GM12878 (cell line): Measurements from ENCODE around the gene WDTC1. TPM values are rescaled to one million over a fixed set of nuclear protein-coding genes. Genes with fewer than 3 reads are reported as not detected.

Experiments used
- ATAC-seq: fragments of 200-7000 bp; cut with Tn5 transposase; 3 replicates; pipeline ENCODE4 v1.9.1; 2020; ENCODE audit warnings: mild to moderate bottlenecking, moderate library complexity
- BruUV-seq: library from RNA; stranded (reverse); fragments of 400-500 nt; replicated peaks from 2 replicates; lab custom pipeline; 2021; lab: Mats Ljungman, UMichigan
- CTCF ChIA-PET: fragments of 300-600 bp; sonication (Branson Sonifier 250); formaldehyde crosslinking; extraction: SDS; loops from one replicate; lab custom pipeline; 2021; ENCODE audit warnings: inconsistent platforms; lab: Yijun Ruan, JAX
- POLR2A ChIA-PET: fragments of 350-600 bp; formaldehyde crosslinking; extraction: SDS; loops from one replicate; lab custom pipeline; 2021; ENCODE audit warnings: inconsistent platforms; lab: Charles Lee
- RAD21 ChIA-PET: fragments of 300-600 bp; sonication (Branson Sonifier 250); formaldehyde crosslinking; loops from one replicate; lab custom pipeline; 2023; ENCODE audit warnings: antibody characterized with exemption; ENCODE audit not compliant: unreplicated experiment; lab: Charles Lee
- SMC1A ChIA-PET: fragments of 300-600 bp; sonication (Branson Sonifier 250); formaldehyde crosslinking; loops from one replicate; lab custom pipeline; 2023; ENCODE audit not compliant: unreplicated experiment, uncharacterized antibody; lab: Charles Lee
- DNase-seq: peaks from one replicate; pipeline ENCODE4 v3.0.0-alpha.2; 2011; ENCODE audit warnings: low read depth, low spot score
- FAIRE-seq: peaks from 3 replicates; lab custom pipeline; 2011; peaks lifted over from hg19 to GRCh38; lab: Jason Lieb, UNC
- H2AFZ ChIP-seq: 2 replicates; pipeline ENCODE4 v1.6.0; 2011; ENCODE audit warnings: low read depth, low read length, control low read depth; ENCODE audit not compliant: control insufficient read depth
- H3K27ac ChIP-seq: 2 replicates; pipeline ENCODE4 v1.5.1; 2011; ENCODE audit warnings: control low read depth; ENCODE audit not compliant: control insufficient read depth, insufficient read depth
- H3K27me3 ChIP-seq, 2 experiments: replicated peaks in 1 of 2; 2 replicates each; pipeline versions ENCODE4 v1.6.0 to v1.6.1; 2011; ENCODE audit warnings: low read length in 1 of 2; ENCODE audit not compliant: control insufficient read depth in 2 of 2, insufficient read depth in 2 of 2
- H3K36me3 ChIP-seq, 2 experiments: 2 replicates each; pipeline ENCODE4 v1.5.1; 2011; ENCODE audit warnings: low read length in 1 of 2; ENCODE audit not compliant: control insufficient read depth in 2 of 2, insufficient read depth in 2 of 2
- H3K4me1 ChIP-seq: 2 replicates; pipeline ENCODE4 v1.6.1; 2011; ENCODE audit warnings: mild to moderate bottlenecking, low read length, moderate library complexity, mixed read lengths; ENCODE audit not compliant: control insufficient read depth, insufficient read depth
- H3K4me2 ChIP-seq: 2 replicates; pipeline ENCODE4 v1.6.0; 2011; ENCODE audit warnings: control low read depth; ENCODE audit not compliant: control insufficient read depth, insufficient read depth
- H3K4me3 ChIP-seq: fragments of 200-600 bp; sonication (generic); 2 replicates; pipeline ENCODE4 v1.5.1; 2016
- H3K79me2 ChIP-seq: 2 replicates; pipeline ENCODE4 v1.6.0; 2011; ENCODE audit warnings: low read length; ENCODE audit not compliant: control insufficient read depth, insufficient read depth
- H3K9ac ChIP-seq: 2 replicates; pipeline ENCODE4 v1.8.0; 2011; ENCODE audit warnings: low read length, control low read depth, mixed read lengths; ENCODE audit not compliant: control insufficient read depth, insufficient read depth
- H3K9me3 ChIP-seq: replicated peaks from 3 replicates; pipeline ENCODE4 v1.5.1; 2011; ENCODE audit warnings: mild to moderate bottlenecking, low read length; ENCODE audit not compliant: control insufficient read depth, insufficient read depth
- H4K20me1 ChIP-seq: 2 replicates; pipeline ENCODE4 v1.6.0; 2011; ENCODE audit not compliant: control insufficient read depth, insufficient read depth
- BCL11A ChIP-seq: IDR thresholded peaks from 2 replicates; pipeline ENCODE4 v1.6.1; 2011; ENCODE audit warnings: low read depth, low read length
- CBX5 ChIP-seq: sonication (generic); IDR thresholded peaks from 2 replicates; pipeline ENCODE4 v1.6.1; 2016; ENCODE audit warnings: low read depth, moderate library complexity, mild to moderate bottlenecking, inconsistent platforms
- CEBPZ ChIP-seq: fragments of 150-350 bp; IDR thresholded peaks from 2 replicates; pipeline ENCODE4 v1.6.1; 2016; ENCODE audit warnings: low read depth, low read length
- CREB1 ChIP-seq: IDR thresholded peaks from 2 replicates; pipeline ENCODE4 v1.6.1; 2012; ENCODE audit warnings: low read depth, mild to moderate bottlenecking, inconsistent platforms
- ESRRA ChIP-seq: IDR thresholded peaks from 2 replicates; pipeline ENCODE4 v1.6.1; 2012; ENCODE audit warnings: mild to moderate bottlenecking, low read length, improper control_type of control experiment
- HDAC6 ChIP-seq: fragments of 200-600 bp; sonication (generic); IDR thresholded peaks from one replicate; pipeline ENCODE4 v1.8.0; 2017; ENCODE audit warnings: antibody characterized with exemption; ENCODE audit not compliant: unreplicated experiment
- MAX ChIP-seq: IDR thresholded peaks from 2 replicates; pipeline ENCODE4 v1.6.1; 2012; ENCODE audit warnings: low read depth, low read length, improper control_type of control experiment
- NFXL1 ChIP-seq: fragments of 450-650 bp; IDR thresholded peaks from 2 replicates; pipeline ENCODE4 v1.6.1; 2017; ENCODE audit warnings: antibody characterized with exemption, mild to moderate bottlenecking, borderline replicate concordance
- RELB ChIP-seq: fragments of 450-650 bp; IDR thresholded peaks from 2 replicates; pipeline ENCODE4 v1.6.1; 2017; ENCODE audit warnings: low read depth, mild to moderate bottlenecking, moderate library complexity
- SIX5 ChIP-seq: IDR thresholded peaks from 2 replicates; pipeline ENCODE4 v1.6.1; 2011; ENCODE audit warnings: mild to moderate bottlenecking, low read depth, low read length, moderate library complexity; ENCODE audit not compliant: severe bottlenecking
- SREBF1 ChIP-seq: IDR thresholded peaks from 2 replicates; pipeline ENCODE4 v1.6.1; 2012; ENCODE audit warnings: mild to moderate bottlenecking, low read length
- SUZ12 ChIP-seq: fragments of 200-600 bp; sonication (generic); IDR thresholded peaks from one replicate; pipeline ENCODE4 v1.6.1; 2018; ENCODE audit warnings: antibody characterized with exemption, mild to moderate bottlenecking; ENCODE audit not compliant: unreplicated experiment
- ZBED1 ChIP-seq: IDR thresholded peaks from 2 replicates; pipeline ENCODE4 v1.6.1; 2016; ENCODE audit warnings: borderline replicate concordance
- ZBTB40 ChIP-seq: fragments of 450-650 bp; IDR thresholded peaks from 2 replicates; pipeline ENCODE4 v1.6.1; 2016; ENCODE audit warnings: mild to moderate bottlenecking, moderate library complexity, borderline replicate concordance
- WGBS: methylation state at CpG from one replicate; pipeline ENCODE4 v1.1.6; 2016; ENCODE audit warnings: low lambda C conversion rate; ENCODE audit not compliant: insufficient replicate concordance, insufficient coverage; ENCODE audit errors: missing lambda C conversion rate; 5-methylcytosine and 5-hydroxymethylcytosine counted together
- in situ Hi-C: fragments of 300-500 bp; cut with MboI; formaldehyde crosslinking; loops from 9 replicates; pipeline ENCODE4 v1.14.3; 2018; ENCODE audit warnings: mixed read lengths
- intact Hi-C: fragments of 100-400 bp; cut with micrococcal nuclease; formaldehyde crosslinking; loops from one replicate; pipeline ENCODE4 v1.14.2; 2022; ENCODE audit not compliant: unreplicated experiment
- polyA plus RNA-seq, 11 experiments: library from polyadenylated mRNA; depleted of rRNA in 4 of 11; unstranded in 6 of 11; stranded (reverse) in 5 of 11; fragments of >200 nt; fragmentation: Nextera tagmentation in 4 of 11; fragmentation: Illumina TruSeq in 1 of 11; extraction: Ambion mirVana in 4 of 11; extraction: Trizol in 1 of 11; gene quantifications; 1 replicate in 1 of 11; 2 replicates in 10 of 11; pipeline versions ENCODE4 v1.2.1 to v1.2.3, GENCODE V29; 2011 to 2016; ENCODE audit warnings: inconsistent platforms in 2 of 11, missing spikeins in 2 of 11, low read depth in 1 of 11
- total RNA-seq, 4 experiments: library from RNA; depleted of rRNA in 3 of 4; stranded (reverse); fragments of >200 nt in 3 of 4; fragmentation: Illumina TruSeq in 1 of 4; extraction: Trizol in 1 of 4; gene quantifications; 2 replicates each; pipeline versions ENCODE4 v1.2.1 to v1.2.3, GENCODE V29; 2013 to 2021

The WDTC1 gene
- total and polyA plus RNA-seq, 10 of the 15 experiments (the other 5 are each of a cell fraction or from before 2014, with no cell fraction given): 0.21 to 28.7 (median 7.6) TPM

GRCh38 chr1:27241677-27242076 is 7.2 kb downstream of the WDTC1 start:
- ChIA-PET SMC1A (interaction anchor here (1.1 to 4.0 kb wide), 5 partner anchors 9 to 44 kb away, joined by 3 to 33 read pairs (median 14); no protein-coding TSS in a partner anchor), RAD21 (interaction anchor here (1.4 kb wide), 1 partner anchor 10 kb away, joined by 6 read pairs; no protein-coding TSS in a partner anchor), CTCF (interaction anchor here (0.7 to 2.4 kb wide), 6 partner anchors 9 to 55 kb away, joined by 3 to 11 read pairs (median 6); no protein-coding TSS in a partner anchor), POLR2A (interaction anchor here (1.1 to 1.5 kb wide), 2 partner anchors 7 to 16 kb away, joined by 3 to 5 read pairs; no protein-coding TSS in a partner anchor)
- 92% methylated on average over 4 of the region's 4 CpGs for WGBS
- no peak for DNase-seq
- Histone ChIP-seq H4K20me1 (no peaks in the 10 kb centered on the region), H3K79me2 (peaks cover 4% of the 10 kb centered on the region), H3K27me3 (no peaks in the 10 kb centered on the region), H3K4me2 (no peak overlapping the region), H3K27ac (no peak overlapping the region), H3K4me1 (peaks cover 5% of the 10 kb centered on the region), H2AFZ (no peak overlapping the region), H3K9ac (no peak overlapping the region), H3K9me3 (no peaks in the 10 kb centered on the region), H3K36me3 (no peaks in the 10 kb centered on the region), H3K4me3 (no peak overlapping the region)
- ATAC-seq: no peak
- no peak for FAIRE-seq
- intact Hi-C loops: no loop called here
- in situ Hi-C loops: no loop called here
- no TSS peak for BruUV-seq
- TF ChIP-seq SIX5: no peak
- no peak for TF ChIP-seq ZBTB40
- TF ChIP-seq CBX5: no peak
- no peak for TF ChIP-seq NFXL1
- TF ChIP-seq BCL11A: no peak
- no peak for TF ChIP-seq MAX
- no peak for TF ChIP-seq SUZ12
- no peak for TF ChIP-seq ZBED1
- TF ChIP-seq HDAC6: no peak
- no peak for TF ChIP-seq ESRRA
- TF ChIP-seq SREBF1: no peak
- TF ChIP-seq RELB: no peak
- no peak for TF ChIP-seq CREB1
- no peak for TF ChIP-seq CEBPZ
